Heart left ventricle (tissue), 13 donors: ENCODE measurements around the gene TPPP3.

Experiments used
- CTCF ChIP-seq, 12 donors: fragments of 200-600 bp; sonication (generic) in 4 of 12; IDR thresholded peaks; one replicate each; pipeline versions ENCODE4 v1.5.0 to v1.8.0; 2018 to 2022; ENCODE audit warnings: antibody characterized with exemption in 12 of 12, mild to moderate bottlenecking in 5 of 12
- POLR2A ChIP-seq, 2 donors: fragments of 450-650 bp; IDR thresholded peaks; one replicate each; pipeline ENCODE4 v1.6.1; 2017; ENCODE audit warnings: antibody characterized with exemption in 2 of 2, mild to moderate bottlenecking in 2 of 2, moderate library complexity in 2 of 2
- donor health status: ischemic (EF 13 %, LVEDD 7.1; RV severe dilation, severe dysfunction).
- donor health status: DM: no; HTN: yes; CAD: no.
- donor health status: DM: no; HTN: no; CAD: no.
- donor health status: ischemic (EF 25% LVEDD 6.9; RV normal size, moderate dysfunction).
- donor health status: ischemic (EF 25% LVEDD 5.7; RV mildly dilated, moderate dysfunction).
- donor health status: ischemic (EF 35%, LVEDD 5.7; RV mildly dilated, moderate dysfunction).
- donor health status: nonischemic (EF 11% LVEDD 7.7; RV severe dilation, severe dysfunction).
- donor health status: DM: yes; HTN: yes; CAD: no.
- donor health status: PGD.
- donor health status: ischemic (EF 29% LVEDD 5.4; RV normal size, mild dysfunction).
- donor health status: nonischemic (EF 23%, LVEDD 6.1; RV moderate dilation, normal function).

GRCh38 chr16:67399749-67400704 is 6.7 kb upstream of the TPPP3 start:
- TF ChIP-seq POLR2A (IDR thresholded peaks at IDR 0.05) (no peak), CTCF (IDR thresholded peaks at IDR 0.05) (peak in 4 of 12 donors; percentile 1 to 15 (median 9))
